Tibial nerve (tissue), 3 donors: ENCODE data around the gene MAML2.

ENCODE experiments used
- POLR2A ChIP-seq, 2 donors: fragments of 450-650 bp; IDR thresholded peaks; one replicate each; pipeline ENCODE4 v1.6.1; 2017; ENCODE audit warnings: antibody characterized with exemption in 2 of 2, mild to moderate bottlenecking in 2 of 2, moderate library complexity in 2 of 2
- TF ChIP-seq, protein P1 (sequence below), 5 experiments: fragments of 200-600 bp in 3 of 5; fragments of 450-650 bp in 2 of 5; sonication (generic) in 3 of 5; IDR thresholded peaks; one replicate each; pipeline ENCODE4 v1.5.1; 2016 to 2019; ENCODE audit warnings: antibody characterized with exemption in 5 of 5, mild to moderate bottlenecking in 3 of 5, moderate library complexity in 2 of 5

- TF ChIP-seq, protein P1, sequence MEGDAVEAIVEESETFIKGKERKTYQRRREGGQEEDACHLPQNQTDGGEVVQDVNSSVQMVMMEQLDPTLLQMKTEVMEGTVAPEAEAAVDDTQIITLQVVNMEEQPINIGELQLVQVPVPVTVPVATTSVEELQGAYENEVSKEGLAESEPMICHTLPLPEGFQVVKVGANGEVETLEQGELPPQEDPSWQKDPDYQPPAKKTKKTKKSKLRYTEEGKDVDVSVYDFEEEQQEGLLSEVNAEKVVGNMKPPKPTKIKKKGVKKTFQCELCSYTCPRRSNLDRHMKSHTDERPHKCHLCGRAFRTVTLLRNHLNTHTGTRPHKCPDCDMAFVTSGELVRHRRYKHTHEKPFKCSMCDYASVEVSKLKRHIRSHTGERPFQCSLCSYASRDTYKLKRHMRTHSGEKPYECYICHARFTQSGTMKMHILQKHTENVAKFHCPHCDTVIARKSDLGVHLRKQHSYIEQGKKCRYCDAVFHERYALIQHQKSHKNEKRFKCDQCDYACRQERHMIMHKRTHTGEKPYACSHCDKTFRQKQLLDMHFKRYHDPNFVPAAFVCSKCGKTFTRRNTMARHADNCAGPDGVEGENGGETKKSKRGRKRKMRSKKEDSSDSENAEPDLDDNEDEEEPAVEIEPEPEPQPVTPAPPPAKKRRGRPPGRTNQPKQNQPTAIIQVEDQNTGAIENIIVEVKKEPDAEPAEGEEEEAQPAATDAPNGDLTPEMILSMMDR (IDR thresholded peaks at IDR 0.05), result no peak
- TF ChIP-seq POLR2A (IDR thresholded peaks at IDR 0.05), result no peak
Observed at GRCh38 chr11:96146765-96147164, 196.2 kb downstream of the MAML2 start.
